Right lobe of liver (tissue), 4 donors: Measurements from ENCODE around the gene DMTF1.

Experiments used
- POLR2A ChIP-seq: fragments of 450-650 bp; IDR thresholded peaks from one replicate; pipeline ENCODE4 v1.6.1; 2017; ENCODE audit warnings: antibody characterized with exemption, mild to moderate bottlenecking
- TF ChIP-seq, protein P1 (sequence below), 4 donors: fragments of 200-600 bp in 3 of 4; fragments of 450-650 bp in 1 of 4; IDR thresholded peaks; one replicate each; pipeline versions ENCODE4 v1.5.1 to v1.8.0; 2016 to 2022; ENCODE audit warnings: antibody characterized with exemption in 4 of 4, mild to moderate bottlenecking in 2 of 4
- donor health status: DM: no; HTN: no; CAD: no.
- donor health status: DM: no; HTN: no; CAD: no.
- donor health status: DM: no; HTN: yes; CAD: no.

DNA sequence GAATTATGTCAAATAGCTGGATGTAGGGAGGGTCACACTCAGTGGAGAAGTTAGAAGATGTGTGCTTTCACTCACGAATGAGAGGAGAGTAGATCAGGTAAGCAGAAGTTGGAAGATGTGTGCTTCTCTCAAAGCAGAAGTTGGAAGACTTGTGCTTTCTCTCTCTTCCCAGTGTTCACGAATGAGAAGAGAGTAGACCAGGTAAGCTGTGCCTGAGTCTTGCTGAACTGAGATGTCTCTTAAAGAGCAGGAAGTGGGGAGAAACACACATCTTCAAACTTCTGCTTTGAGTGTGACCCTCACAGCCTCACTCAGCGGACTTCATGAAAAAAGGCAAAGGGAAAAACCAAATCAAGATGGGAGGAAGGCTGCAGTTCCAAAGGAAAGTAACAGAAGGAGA, 74.2 kb downstream of the DMTF1 start:
- TF ChIP-seq, protein P1, sequence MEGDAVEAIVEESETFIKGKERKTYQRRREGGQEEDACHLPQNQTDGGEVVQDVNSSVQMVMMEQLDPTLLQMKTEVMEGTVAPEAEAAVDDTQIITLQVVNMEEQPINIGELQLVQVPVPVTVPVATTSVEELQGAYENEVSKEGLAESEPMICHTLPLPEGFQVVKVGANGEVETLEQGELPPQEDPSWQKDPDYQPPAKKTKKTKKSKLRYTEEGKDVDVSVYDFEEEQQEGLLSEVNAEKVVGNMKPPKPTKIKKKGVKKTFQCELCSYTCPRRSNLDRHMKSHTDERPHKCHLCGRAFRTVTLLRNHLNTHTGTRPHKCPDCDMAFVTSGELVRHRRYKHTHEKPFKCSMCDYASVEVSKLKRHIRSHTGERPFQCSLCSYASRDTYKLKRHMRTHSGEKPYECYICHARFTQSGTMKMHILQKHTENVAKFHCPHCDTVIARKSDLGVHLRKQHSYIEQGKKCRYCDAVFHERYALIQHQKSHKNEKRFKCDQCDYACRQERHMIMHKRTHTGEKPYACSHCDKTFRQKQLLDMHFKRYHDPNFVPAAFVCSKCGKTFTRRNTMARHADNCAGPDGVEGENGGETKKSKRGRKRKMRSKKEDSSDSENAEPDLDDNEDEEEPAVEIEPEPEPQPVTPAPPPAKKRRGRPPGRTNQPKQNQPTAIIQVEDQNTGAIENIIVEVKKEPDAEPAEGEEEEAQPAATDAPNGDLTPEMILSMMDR (IDR thresholded peaks at IDR 0.05), result no peak
- no peak for TF ChIP-seq POLR2A
